ENCODE measurements around the gene RAB8A. TPM values are rescaled to one million over a fixed set of nuclear protein-coding genes. Genes with fewer than 3 reads are reported as not detected.

The RAB8A gene
- total RNA-seq, 1 experiment from 2014 or later = 111 TPM

GRCh38 chr19:16131648-16132047 lies 20.0 kb downstream of the RAB8A start:
- in situ Hi-C loops (cut with HindIII; ENCODE audit: low sequenced_read_pairs) = no loop called here
- no peak for DNase-seq (ENCODE audit: low spot score)

- in situ Hi-C loops (cut with HindIII; ENCODE audit: low sequenced_read_pairs) = no loop called here
- no peak for DNase-seq (ENCODE audit: low spot score)
Observed at GRCh38 chr19:16133818-16134217, 22.1 kb downstream of the RAB8A start.

GRCh38 chr19:16134510-16134909 lies 22.8 kb downstream of the RAB8A start:
- in situ Hi-C loops (cut with HindIII; ENCODE audit: low sequenced_read_pairs) = no loop called here
- no peak for DNase-seq (ENCODE audit: low spot score)

- no peak for DNase-seq (ENCODE audit: low spot score)
- in situ Hi-C loops (cut with HindIII; ENCODE audit: low sequenced_read_pairs) = no loop called here
Observed at GRCh38 chr19:16135430-16136127, 23.9 kb downstream of the RAB8A start.

GRCh38 chr19:16136185-16136999 lies 24.7 kb downstream of the RAB8A start:
- in situ Hi-C loops (cut with HindIII; ENCODE audit: low sequenced_read_pairs) = no loop called here
- DNase-seq (ENCODE audit: low spot score) = no peak

- in situ Hi-C loops (cut with HindIII; ENCODE audit: low sequenced_read_pairs) = no loop called here
- no peak for DNase-seq (ENCODE audit: low spot score)
Observed at GRCh38 chr19:16139752-16140151, 28.1 kb downstream of the RAB8A start.

- DNase-seq (ENCODE audit: low spot score) = no peak
- in situ Hi-C loops (cut with HindIII; ENCODE audit: low sequenced_read_pairs) = no loop called here
Observed at GRCh38 chr19:16141043-16141442, 29.4 kb downstream of the RAB8A start.

GRCh38 chr19:16142032-16142580 lies 30.4 kb downstream of the RAB8A start:
- in situ Hi-C loops (cut with HindIII; ENCODE audit: low sequenced_read_pairs) = no loop called here
- no peak for DNase-seq (ENCODE audit: low spot score)

- DNase-seq (ENCODE audit: low spot score) = no peak
- in situ Hi-C loops (cut with HindIII; ENCODE audit: low sequenced_read_pairs) = no loop called here
Observed at GRCh38 chr19:16143399-16144215, 31.9 kb downstream of the RAB8A start, which contains the start of gene HSH2D. Gene HSH2D, plus strand, starts transcription at chr19:16143685. Its CDS starts 5,066 bp downstream, at chr19:16148751.

GRCh38 chr19:16144216-16144581 lies 32.5 kb downstream of the RAB8A start:
- in situ Hi-C loops (cut with HindIII; ENCODE audit: low sequenced_read_pairs) = no loop called here
- DNase-seq (ENCODE audit: low spot score) = no peak

- in situ Hi-C loops (cut with HindIII; ENCODE audit: low sequenced_read_pairs) = no loop called here
- DNase-seq (ENCODE audit: low spot score) = no peak
Observed at GRCh38 chr19:16146112-16146511, 34.4 kb downstream of the RAB8A start.

GRCh38 chr19:16148443-16149229 lies 36.9 kb downstream of the RAB8A start:
- no peak for DNase-seq (ENCODE audit: low spot score)
- in situ Hi-C loops (cut with HindIII; ENCODE audit: low sequenced_read_pairs) = no loop called here

- DNase-seq (ENCODE audit: low spot score) = no peak
- in situ Hi-C loops (cut with HindIII; ENCODE audit: low sequenced_read_pairs) = no loop called here
Observed at GRCh38 chr19:16153582-16154336, 42.1 kb downstream of the RAB8A start.

GRCh38 chr19:16154557-16154956 lies 42.9 kb downstream of the RAB8A start:
- in situ Hi-C loops (cut with HindIII; ENCODE audit: low sequenced_read_pairs) = no loop called here
- no peak for DNase-seq (ENCODE audit: low spot score)

- DNase-seq (ENCODE audit: low spot score) = no peak
- in situ Hi-C loops (cut with HindIII; ENCODE audit: low sequenced_read_pairs) = no loop called here
Observed at GRCh38 chr19:16155128-16155527, 43.4 kb downstream of the RAB8A start.

GRCh38 chr19:16156904-16157303 lies 45.2 kb downstream of the RAB8A start:
- in situ Hi-C loops (cut with HindIII; ENCODE audit: low sequenced_read_pairs) = no loop called here

GRCh38 chr19:16157601-16158000 lies 45.9 kb downstream of the RAB8A start:
- in situ Hi-C loops (cut with HindIII; ENCODE audit: low sequenced_read_pairs) = no loop called here
- DNase-seq (ENCODE audit: low spot score) = no peak

More at GRCh38 chr19:16156904-16157303, 45.2 kb downstream of the RAB8A start:
- no peak for DNase-seq (ENCODE audit: low spot score)

GRCh38 chr19:16159655-16160054 lies 48.0 kb downstream of the RAB8A start:
- in situ Hi-C loops (cut with HindIII; ENCODE audit: low sequenced_read_pairs) = no loop called here
- no peak for DNase-seq (ENCODE audit: low spot score)

Measured in G401 (cell line).